ENCODE results near the gene HINT2. TPM values are rescaled to one million over a fixed set of nuclear protein-coding genes. Genes with fewer than 3 reads are reported as not detected.

Gene HINT2
- total RNA-seq, 1 donor from 2014 or later: 12.7 TPM

DNA sequence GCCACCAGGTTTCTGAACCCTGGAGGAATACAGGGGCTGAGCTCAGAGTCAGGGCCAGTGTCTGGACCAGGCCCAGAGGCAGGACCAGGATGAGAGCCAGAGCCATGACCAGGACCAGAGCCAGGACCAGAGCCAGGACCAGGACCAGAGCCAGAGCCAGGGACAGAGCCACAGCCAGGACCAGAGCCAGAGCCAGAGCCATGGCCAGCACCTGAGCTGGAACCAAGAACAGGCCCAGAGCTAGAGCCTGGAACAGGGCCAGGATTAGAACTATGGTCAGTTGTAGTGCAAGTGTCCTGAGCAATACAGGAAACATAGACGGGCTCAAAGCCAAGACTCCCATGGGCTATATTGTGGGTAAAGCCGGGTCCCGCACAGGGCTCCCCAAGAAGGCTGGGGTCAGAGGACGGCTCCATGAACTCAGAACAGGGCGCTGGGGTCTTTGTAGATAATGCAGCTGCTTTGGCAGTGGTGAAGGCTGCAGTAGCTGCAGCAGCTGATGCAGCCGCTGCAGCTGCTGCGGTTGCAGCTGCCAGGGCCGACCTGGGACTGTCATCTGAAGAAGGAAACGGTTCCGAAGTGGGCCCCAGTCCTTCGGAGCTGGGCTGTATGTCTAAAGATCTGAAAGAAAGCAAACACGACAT, 3.3 kb downstream of the HINT2 start:
- no peak for DNase-seq (ENCODE audit: low read depth)

DNA sequence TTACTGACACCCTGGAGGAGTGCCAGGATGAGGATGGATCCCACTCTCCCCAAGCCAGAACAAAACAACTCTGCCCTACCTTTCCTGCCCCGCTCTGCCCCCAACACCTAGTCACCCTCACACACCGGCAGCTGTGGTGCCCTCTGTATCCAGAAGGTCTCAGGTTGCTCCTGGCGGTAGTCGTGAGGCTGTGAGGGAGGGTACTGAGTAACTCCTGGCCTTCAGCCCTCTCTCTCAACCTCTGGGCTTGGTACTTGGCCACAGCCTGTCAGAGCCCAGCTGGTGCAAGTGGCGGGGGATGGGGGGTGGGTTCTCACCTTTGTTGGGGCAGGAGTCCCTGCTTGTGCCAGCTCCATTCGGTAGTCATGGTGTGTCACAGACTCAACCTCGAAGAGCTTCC, 4.7 kb downstream of the HINT2 start:
- DNase-seq (ENCODE audit: low read depth): no peak

DNA sequence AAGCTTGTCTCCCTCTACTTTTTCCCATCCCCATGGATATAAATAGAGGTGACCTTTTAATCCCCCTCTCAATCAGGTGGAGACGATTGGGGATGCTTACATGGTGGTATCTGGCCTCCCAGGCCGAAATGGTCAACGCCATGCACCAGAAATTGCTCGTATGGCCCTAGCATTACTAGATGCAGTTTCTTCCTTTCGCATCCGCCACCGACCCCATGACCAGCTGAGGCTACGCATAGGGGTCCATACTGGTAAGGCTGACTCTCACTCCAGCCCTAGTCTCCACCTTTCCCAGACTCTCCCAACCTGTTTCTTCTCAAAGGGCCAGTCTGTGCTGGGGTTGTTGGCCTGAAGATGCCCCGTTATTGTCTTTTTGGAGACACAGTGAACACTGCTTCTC, 6.4 kb downstream of the HINT2 start:
- DNase-seq (ENCODE audit: low read depth): no peak

DNA sequence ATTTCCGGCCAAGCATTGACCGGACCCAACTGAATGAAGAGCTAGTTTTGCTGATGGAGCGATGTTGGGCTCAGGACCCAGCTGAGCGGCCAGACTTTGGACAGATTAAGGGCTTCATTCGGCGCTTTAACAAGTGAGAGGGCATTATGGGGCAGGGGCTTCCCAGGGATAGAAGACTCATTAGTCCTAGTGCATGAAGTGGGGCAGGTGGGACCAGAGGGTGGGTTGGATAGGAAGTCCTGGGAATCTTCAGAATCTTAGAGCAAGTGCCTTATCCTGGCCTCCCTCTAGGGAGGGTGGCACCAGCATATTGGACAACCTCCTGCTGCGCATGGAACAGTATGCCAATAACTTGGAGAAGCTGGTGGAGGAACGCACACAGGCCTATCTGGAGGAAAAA, 8.7 kb downstream of the HINT2 start:
- no peak for DNase-seq (ENCODE audit: low read depth)

DNA sequence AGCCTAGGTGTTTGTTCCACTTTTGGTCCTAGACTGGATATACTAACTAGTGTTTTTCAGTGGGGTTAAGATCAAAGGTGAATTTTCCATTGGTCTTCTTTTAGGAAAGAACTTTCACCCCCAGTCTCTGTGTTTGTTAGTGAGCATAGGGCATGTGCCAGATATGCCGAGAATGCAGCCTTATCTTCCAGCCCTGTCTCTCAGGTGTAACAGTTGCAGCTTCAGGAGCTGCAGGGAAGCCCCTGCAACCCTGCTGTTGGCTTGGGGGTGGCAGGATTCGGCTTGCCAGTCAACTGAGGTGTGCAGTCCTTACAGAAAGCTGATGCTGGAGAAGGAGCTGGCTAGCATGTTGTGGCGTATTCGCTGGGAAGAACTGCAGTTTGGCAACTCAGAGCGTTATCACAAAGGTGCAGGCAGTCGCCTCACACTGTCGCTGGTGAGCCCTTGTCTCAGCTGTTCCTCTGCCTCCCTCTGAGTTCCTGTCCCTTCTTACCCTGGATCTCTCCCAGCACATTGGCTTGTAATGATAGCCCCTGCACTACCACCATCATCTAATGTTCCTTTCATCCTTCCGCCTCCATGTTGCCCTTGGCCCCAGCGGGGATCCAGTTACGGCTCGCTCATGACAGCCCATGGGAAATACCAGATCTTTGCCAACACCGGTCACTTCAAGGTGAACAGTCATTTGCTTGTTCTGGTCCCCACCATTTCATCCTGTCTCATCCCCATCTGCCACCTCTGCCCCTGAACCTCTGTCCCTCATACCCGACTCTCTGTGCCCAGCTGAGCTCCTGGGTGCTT, 13.3 kb downstream of the HINT2 start:
- DNase-seq (ENCODE audit: low read depth): no peak

DNA sequence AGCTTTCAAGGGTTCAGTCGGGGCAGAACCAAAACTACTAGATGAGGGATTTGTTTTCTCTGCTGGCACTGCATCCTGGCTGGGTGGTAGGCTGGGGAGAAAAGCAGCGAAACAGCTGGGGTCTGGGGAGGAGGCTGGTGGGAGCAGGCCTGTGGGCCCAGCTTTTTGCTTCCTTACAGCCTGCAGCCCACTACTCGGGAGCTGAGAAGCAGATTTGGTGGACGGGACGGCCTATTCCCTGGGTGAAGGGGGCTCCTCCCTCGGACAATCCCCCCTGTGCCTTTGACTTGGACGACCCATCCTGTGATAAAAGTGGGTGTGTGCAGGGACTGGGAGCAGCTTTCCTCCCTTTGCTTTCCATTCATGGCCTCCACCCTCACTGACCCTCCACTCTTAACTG, 14.3 kb downstream of the HINT2 start:
- DNase-seq (ENCODE audit: low read depth): no peak

DNA sequence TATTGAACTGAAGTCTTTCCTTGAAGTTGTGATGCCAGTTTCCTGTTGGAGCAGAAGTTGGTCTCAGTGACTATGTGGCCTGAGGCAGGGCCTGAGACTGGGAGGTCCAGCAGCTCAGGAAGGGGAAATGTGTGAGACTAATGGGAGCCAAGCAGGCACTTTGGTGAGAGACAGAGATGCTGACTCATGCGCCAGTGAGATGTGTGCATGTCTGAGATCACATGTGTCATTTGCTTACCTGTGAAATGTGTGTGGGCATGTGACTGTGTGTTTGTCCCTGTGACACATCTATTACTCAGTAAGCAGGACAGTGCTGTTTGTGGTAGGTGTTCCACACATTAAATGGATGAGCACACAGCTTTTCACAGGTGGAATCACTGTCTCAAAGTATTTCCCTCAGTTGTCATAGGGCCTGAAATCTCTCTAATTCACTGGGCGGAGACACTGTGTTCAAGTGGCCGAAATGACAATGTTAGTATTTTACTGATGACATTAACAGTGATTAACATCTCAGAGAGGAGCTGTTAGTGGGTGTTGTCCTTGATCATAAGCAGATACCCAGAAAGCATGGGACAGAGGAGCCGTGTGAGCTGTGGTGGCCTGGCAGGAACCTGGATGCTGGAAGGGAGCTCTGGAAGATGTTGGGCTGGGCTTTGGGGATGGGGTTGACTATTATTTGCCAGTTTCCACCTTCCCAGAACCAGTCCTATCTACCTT, 16.0 kb downstream of the HINT2 start:
- peak; percentile 94 for DNase-seq (ENCODE audit: low read depth)

DNA sequence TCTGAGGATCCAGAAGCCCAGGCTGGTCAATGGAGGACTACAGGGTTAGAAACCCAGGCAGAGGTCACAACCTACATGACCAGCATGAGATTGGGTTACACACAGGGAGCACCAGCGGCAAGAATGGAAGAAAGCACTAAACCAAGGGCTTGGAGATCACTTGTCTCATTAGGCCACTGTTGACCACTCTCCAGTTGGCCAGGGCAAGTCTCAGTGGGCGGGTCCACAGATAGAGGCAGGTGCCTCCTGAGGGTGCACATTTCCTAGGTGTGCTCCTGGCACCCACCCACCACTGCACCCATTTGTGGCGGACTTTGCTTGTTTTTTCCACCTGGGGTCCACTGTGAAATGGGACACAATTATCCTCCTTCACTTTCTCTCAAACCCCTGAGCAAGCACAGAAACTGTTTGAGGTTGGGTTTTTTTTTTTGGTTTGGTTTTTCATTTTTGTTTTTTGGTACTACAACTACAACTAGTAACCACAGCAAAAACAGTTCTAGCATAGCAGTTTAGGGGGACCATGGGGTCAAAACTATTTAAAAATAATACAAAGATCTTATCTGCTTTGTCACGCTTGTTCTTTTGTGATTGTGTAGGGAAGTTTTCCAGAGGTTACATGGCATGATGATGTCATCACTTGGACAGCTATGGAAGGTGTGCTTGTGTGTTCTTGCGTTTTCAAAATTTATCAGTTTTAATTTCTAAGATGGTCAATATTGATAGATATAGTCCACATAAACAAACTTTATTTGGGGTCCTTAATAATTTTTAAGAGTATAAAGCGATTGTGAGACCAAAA, 17.3 kb downstream of the HINT2 start:
- DNase-seq (ENCODE audit: low read depth): no peak

DNA sequence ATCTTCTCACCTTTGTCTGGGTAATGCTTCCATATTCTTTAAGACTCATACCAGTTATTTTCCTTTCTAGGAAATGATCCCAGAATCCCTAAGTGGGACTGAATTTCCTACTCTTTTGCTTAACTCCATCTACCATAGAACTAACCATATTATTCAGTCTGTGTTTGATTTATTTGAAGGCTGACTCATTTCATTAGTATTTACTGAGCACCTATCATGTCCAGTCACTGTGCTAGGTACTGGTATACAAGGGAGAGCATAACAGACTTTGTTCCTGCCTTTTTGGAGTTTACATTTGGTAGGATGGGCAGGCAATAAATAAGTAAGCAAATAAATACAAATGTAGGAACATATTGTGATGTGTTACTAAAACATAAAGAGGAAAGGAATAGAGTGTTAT, 19.1 kb downstream of the HINT2 start:
- DNase-seq (ENCODE audit: low read depth): peak; percentile 58

DNA sequence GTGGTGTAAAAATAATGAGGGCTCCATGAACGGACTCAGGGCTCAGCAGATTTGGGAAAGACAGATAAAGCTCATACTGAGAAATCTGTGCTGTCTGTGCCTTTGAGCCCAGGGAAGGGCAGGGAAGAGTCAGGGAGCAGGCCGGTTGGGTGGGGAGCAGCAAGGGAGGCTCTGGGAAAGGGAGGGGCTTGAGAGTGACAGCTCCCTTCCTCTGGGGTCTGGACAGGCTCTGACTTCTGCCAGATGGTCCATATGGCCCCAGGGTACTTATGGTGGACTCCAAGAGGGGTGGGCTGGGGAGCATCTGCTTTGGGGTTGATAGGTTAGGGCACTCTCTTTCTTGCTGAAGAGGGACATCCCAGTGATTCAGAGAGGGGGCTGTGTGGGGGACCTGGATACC, 21.4 kb downstream of the HINT2 start:
- DNase-seq (ENCODE audit: low read depth): no peak

DNA sequence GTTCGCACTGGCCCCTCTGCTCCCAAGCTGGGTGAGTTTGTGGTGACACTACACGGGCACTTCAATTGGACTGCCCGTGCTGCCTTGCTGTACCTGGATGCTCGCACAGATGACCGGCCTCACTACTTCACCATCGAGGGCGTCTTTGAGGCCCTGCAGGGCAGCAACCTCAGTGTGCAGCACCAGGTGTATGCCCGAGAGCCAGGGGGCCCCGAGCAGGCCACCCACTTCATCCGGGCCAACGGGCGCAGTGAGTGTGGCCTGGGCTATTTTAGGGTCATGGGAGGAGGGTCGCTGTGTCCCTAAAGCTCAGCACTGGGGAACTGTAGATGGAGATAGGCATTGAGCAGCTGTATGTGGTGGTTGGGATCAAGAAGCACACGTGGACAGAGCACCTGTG, 22.0 kb downstream of the HINT2 start:
- no peak for DNase-seq (ENCODE audit: low read depth)

DNA sequence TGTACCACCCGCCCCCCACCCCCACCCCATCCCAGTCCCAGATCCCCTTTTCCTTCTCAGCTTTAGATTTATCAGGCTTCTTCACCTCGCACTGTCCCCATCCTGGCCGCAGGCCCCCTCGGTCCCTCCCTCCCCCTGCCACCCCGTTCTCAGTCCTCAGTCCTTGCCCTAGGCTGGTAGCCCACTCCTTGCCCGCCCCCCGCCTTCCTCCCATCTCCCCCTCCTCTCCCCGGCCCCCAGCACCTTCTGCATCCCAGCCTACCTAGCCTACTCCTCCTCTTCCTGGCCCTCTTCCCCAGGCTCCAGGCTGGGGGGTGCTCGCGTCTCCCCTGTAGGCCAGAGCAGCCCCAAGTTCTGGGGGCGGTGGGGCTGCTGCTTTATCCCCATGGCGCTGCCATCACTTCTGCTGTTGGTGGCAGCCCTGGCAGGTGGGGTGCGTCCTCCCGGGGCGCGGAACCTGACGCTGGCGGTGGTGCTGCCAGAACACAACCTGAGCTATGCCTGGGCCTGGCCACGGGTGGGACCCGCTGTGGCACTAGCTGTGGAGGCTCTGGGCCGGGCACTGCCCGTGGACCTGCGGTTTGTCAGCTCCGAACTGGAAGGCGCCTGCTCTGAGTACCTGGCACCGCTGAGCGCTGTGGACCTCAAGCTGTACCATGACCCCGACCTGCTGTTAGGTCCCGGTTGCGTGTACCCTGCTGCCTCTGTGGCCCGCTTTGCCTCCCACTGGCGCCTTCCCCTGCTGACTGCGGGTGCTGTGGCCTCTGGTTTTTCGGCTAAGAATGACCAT, 22.6 kb downstream of the HINT2 start:
- DNase-seq (ENCODE audit: low read depth): no peak

DNA sequence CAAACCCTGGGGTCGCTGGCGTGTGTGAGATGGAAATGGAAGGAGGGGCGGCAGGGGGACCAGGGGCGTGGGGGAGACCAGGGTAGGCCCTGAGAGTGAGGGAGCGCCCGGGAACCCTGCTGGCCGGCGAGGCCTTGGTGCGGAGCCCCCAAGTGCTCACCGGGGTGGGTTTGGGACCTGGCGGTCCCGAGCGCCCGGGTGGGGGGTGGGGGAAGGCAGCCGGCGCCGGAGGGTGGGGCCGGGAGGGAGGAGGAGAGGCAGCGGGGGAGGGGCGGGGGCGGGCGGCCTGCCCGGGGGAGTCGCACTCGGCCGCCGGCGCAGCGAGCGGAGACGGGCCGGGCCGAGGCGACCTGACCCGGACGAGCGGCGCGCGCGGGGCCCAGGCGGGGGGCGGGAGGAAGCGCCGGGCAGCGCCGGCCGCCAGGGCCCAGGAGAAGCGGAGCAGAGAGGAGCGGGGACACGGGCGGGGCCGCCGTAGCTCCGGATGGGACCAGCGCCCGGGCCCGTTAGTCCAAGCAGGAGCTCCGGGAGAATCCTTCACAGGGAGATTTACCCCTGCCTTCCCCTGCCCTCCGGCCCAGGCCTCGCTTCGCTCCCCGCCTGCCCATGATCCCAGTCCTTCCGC, 23.4 kb downstream of the HINT2 start, which contains the start of gene NPR2:
Gene NPR2 (plus strand): TSS at position 295 of the 625 bp plus-strand sequence. CDS start 818 bp downstream, outside the sequence.
- DNase-seq (ENCODE audit: low read depth): no peak

DNA sequence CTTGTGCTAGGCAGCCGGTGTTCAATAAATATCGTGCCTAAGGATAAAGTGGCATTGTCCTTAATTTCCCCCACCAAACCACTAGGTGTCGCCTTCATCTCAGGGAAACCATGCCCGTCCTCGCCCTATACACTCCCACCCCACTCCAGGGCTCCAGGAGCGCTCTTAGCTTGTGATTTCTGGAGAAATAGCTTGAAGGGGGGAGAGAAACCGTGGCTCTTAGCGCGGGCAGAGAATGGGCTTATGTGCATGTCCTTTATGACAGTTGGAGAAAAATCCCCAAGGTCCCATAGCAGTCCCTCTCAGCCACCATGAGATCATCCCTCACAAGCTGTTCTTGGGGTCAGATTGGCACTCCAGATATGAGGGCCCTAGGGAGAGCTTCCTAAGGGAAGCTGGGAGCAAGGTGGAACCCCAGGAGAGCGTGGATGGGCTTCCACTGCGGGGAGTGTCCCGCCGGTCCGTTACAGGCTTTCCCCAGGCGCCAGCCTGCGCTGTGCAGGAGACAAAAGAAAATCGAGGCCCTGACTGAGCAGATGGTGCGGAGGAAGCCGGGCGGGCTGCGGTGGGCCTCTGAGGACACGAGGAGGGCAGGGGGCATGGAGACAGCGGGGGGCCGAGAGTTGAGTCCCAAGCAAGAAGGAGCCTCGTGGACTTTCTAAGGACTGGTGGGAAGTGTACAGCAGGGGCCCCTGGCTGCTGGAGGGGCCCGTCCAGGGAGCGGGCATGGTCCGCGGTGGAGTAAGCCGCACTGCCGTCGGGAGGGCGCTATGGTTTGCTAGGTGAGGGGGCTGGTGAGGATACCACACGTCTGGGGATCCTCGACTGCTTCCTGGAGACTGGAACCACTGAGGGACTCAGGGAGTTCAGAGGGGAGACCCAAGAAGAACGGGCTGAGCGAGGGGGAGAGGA, 24.2 kb downstream of the HINT2 start:
- peak; percentile 72 for DNase-seq (ENCODE audit: low read depth)

DNA sequence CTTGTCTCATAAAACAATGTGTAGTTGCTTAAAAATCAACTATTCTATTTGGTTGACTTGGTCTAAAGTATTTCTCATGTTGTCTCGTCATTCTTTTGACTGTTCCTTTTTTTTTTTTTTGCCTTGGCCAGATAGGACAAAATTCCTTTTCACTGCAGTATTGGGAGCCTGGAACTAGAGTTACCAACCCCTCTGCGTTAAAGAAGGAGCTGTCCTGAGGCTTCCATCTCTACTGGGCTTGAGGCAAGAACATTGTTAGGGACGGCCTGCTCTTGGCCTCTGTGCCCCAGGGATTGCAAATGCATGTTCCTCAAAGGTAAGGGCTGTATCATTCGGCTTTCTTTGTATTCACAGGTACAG, 24.8 kb downstream of the HINT2 start:
- DNase-seq (ENCODE audit: low read depth): no peak

DNA sequence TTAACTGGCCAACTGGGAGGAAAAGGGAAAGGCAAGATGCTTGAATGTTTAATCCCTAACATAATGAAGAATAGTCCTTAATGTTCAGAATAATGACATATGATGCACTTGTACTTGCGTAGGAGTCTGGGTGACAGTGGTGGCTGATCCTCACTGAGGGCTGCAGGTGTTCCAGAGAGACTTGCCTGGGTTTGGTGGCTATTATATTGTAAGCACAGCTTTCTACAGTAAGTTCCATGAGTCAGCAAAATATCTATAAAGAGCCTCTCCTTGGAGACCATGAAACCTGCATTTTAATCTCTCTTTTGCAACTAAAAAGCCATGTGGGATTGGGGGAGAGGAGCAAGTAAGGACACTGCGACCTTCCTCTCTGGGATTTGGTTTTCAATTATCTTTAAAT, 25.3 kb downstream of the HINT2 start:
- DNase-seq (ENCODE audit: low read depth): no peak

DNA sequence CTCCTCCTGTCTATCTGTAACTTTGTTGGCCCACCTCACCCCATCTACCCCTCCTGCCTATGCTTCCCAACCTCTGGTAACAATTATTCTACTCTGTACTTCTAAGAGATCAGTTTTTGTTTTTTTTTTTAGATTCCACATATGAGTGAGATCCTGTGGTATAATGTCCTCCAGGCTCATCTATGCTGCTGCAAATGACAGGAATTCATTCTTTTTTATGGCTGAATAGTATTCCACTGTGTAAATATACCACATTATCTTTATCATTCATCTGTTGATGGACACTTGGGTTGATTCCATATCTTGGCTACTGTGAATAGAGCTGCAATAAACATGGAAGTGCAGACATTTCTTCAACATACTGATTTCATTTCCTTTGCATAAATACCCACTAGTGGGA, 31.4 kb downstream of the HINT2 start:
- no peak for DNase-seq (ENCODE audit: low read depth)

DNA sequence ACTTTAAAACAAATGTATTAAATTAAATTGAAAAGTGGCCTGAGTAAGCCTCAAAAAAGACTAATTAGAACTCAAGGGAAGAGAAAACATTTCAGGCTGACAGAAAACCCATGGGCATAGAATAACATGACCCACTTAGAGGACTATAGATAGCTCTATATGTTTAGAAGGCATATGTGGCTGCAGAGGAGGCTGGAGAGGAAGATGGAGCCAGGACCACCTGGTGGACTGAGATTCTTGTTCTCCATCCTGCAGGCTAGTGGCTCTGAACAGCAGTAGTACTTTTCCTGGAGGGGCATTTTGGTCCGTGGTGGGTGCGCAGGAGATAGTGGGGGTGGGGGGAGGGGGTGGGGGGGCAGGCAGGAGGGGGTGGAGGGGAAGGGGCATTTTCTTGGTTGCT, 33.8 kb downstream of the HINT2 start:
- no peak for DNase-seq (ENCODE audit: low read depth)

DNA sequence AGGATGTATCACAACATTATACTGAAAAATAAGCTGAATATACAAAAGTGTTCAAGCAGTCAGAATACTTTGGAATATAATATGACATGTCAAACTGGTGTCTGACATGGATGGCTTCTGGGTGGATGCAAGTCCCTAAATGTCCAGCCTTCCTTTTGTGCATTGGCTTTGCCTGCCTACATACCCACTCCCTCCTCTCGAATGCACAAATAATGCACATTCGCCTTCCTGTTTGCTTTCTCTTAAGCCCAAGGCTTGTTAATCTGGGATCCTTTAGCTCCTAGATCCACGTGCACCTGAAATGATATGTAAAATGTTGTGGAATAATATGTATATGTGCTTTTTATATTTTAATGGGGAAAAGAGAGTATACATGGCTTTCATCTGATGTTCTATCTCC, 36.3 kb downstream of the HINT2 start:
- no peak for DNase-seq (ENCODE audit: low read depth)

DNA sequence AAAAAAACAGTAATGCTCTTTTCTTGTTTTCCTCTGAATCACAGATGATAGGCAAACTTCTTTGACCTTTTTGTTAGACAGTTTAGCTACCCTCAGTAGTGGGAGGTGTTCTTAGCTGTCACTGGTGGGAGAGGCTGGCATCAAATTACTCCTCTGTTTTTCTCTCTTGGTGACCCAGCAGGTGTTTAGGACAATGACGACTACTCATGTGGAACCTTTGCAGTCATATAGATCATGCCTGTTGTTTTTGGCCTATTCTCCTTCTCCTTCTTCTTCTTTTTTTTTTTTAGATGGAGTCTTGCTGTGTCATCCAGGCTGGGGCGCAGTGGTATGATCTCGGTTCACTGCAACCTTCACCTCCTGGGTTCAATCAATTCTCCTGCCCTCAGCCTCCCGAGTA, 38.8 kb downstream of the HINT2 start:
- DNase-seq (ENCODE audit: low read depth): no peak
